Panc1 (cell line): ENCODE data around the gene B4GALT1. TPM values are rescaled to one million over a fixed set of nuclear protein-coding genes. Genes with fewer than 3 reads are reported as not detected.
A peak's percentile ranks its signal among the peaks of the same experiment; 100 is the strongest.

Source experiments
- ATAC-seq: fragments of 200-7000 bp; cut with Tn5 transposase; 2 replicates; pipeline ENCODE4 v1.9.1; 2020; ENCODE audit warnings: mild to moderate bottlenecking, moderate library complexity
- BruUV-seq: library from RNA; stranded (reverse); fragments of 400-500 nt; replicated peaks from 2 replicates; lab custom pipeline; 2021; lab: Mats Ljungman, UMichigan
- CTCF ChIA-PET: fragments of 300-600 bp; sonication (Branson Sonifier 250); formaldehyde crosslinking; loops from one replicate; lab custom pipeline; 2022; ENCODE audit warnings: antibody characterized with exemption; lab: Charles Lee
- POLR2A ChIA-PET: fragments of 300-600 bp; sonication (Branson Sonifier 250); formaldehyde crosslinking; loops from one replicate; lab custom pipeline; 2022; ENCODE audit warnings: antibody characterized with exemption; lab: Charles Lee
- DNase-seq: peaks from one replicate; pipeline ENCODE4 v3.0.0-alpha.2; 2010; ENCODE audit warnings: low read depth, low spot score
- H3K27ac ChIP-seq: 2 replicates; pipeline ENCODE4 v1.5.1; 2011; ENCODE audit warnings: mild to moderate bottlenecking, low read length, inconsistent platforms
- H3K27me3 ChIP-seq: fragments of 200-500 bp; sonication (Bioruptor generic); 2 replicates; pipeline ENCODE4 v1.6.0; 2014; ENCODE audit warnings: low read length, inconsistent platforms; ENCODE audit not compliant: control insufficient read depth, insufficient read depth
- H3K36me3 ChIP-seq: fragments of 200-500 bp; sonication (Bioruptor generic); 2 replicates; pipeline ENCODE4 v1.5.1; 2014; ENCODE audit warnings: inconsistent platforms, mild to moderate bottlenecking, low read length, moderate library complexity; ENCODE audit not compliant: control insufficient read depth, insufficient read depth
- H3K4me1 ChIP-seq: 2 replicates; pipeline ENCODE4 v1.5.1; 2011; ENCODE audit warnings: inconsistent platforms, mild to moderate bottlenecking, low read length, moderate library complexity; ENCODE audit not compliant: control insufficient read depth, insufficient read depth
- H3K4me3 ChIP-seq, 2 experiments: 2 replicates each; pipeline ENCODE4 v1.5.1; 2011 to 2012; ENCODE audit warnings: low read depth in 2 of 2, low read length in 2 of 2, mild to moderate bottlenecking in 2 of 2, inconsistent platforms in 1 of 2, moderate library complexity in 1 of 2
- H3K9me3 ChIP-seq: fragments of 200-500 bp; sonication (Bioruptor generic); 2 replicates; pipeline ENCODE4 v1.5.1; 2014; ENCODE audit warnings: low read depth, mild to moderate bottlenecking, inconsistent platforms, low read length, moderate library complexity; ENCODE audit not compliant: control insufficient read depth, insufficient read depth
- CTCF ChIP-seq: fragments of 450-650 bp; IDR thresholded peaks from 2 replicates; pipeline ENCODE4 v1.5.1; 2017; ENCODE audit warnings: mild to moderate bottlenecking
- POLR2AphosphoS5 ChIP-seq: IDR thresholded peaks from 2 replicates; pipeline ENCODE4 v1.6.1; 2012; ENCODE audit warnings: mild to moderate bottlenecking, low read depth, low read length, moderate library complexity
- REST ChIP-seq, 2 experiments: IDR thresholded peaks; 2 replicates each; pipeline ENCODE4 v1.6.1; 2011 to 2012; ENCODE audit warnings: low read depth in 2 of 2, control low read depth in 1 of 2, low read length in 1 of 2, mild to moderate bottlenecking in 1 of 2, moderate library complexity in 1 of 2; ENCODE audit not compliant: insufficient read depth in 1 of 2
- SIN3A ChIP-seq: IDR thresholded peaks from 2 replicates; pipeline ENCODE4 v1.6.1; 2012; ENCODE audit warnings: low read depth, mild to moderate bottlenecking, low read length, moderate library complexity, borderline replicate concordance; ENCODE audit not compliant: insufficient read depth
- TCF7L2 ChIP-seq: IDR thresholded peaks from 2 replicates; pipeline ENCODE4 v1.6.1; 2011; ENCODE audit warnings: mild to moderate bottlenecking, low read depth, low read length, inconsistent platforms
- in situ Hi-C: cut with HindIII; loops from 2 replicates; pipeline ENCODE4 v1.10.0; 2016; ENCODE audit warnings: low sequenced_read_pairs, low pct_unique_long_range_greater_than_20kb
- intact Hi-C: fragments of 100-400 bp; cut with micrococcal nuclease; formaldehyde crosslinking; loops from one replicate; pipeline ENCODE4 v1.10.0; 2022; ENCODE audit not compliant: unreplicated experiment
- total RNA-seq: library from RNA; stranded (reverse); gene quantifications from one replicate; pipeline ENCODE4 v1.2.1, GENCODE V29; 2021; ENCODE audit not compliant: unreplicated experiment

B4GALT1 gene
- total RNA-seq, 1 experiment from 2014 or later = 57.4 TPM

DNA sequence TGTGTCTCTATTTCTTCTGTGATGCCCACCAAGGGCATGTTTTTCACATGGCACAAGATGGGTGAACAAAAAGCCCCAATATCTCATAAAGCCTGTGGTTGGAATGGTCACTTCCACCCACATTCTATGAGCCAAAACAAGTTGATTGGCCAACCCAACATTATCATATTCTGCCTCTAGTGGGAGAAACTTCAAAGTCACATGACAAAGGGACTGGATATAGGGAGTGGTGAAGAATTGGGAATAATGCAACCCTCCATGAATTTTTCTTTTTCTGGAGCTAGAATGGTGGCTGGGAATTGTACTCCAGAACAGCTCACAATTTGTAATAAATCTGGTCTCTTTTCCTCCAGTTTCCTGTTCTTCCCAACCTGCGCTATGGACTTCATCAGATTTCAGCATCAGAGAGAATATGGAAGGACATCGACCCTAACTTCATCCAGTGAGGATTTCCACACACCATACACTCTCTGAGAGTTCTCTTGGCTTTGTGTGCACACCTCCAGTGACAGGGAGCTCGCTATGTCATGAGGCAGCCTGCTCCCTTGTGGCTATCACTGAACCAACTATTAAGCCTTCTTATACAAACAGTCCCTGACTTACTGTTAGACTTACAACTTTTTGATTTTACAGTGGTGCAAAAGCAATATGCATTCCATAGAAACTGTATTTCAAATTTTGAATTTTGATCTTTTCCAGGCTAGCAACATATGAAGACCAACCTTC lies 12.0 kb upstream of the B4GALT1 start:
- H3K4me1 ChIP-seq = no peaks in the 10 kb centered on the region
- no TSS peak for BruUV-seq
- no peaks in the 10 kb centered on the region for H3K9me3 ChIP-seq
- no peak overlapping the region for H3K4me3 ChIP-seq
- in situ Hi-C loops (no loop called here), intact Hi-C loops (no loop called here)
- POLR2A ChIA-PET = no interaction called here
- no peak overlapping the region for H3K27ac ChIP-seq
- DNase-seq = no peak
- H3K27me3 ChIP-seq = peaks cover 3% of the 10 kb centered on the region; the same call in 1 of the 2 replicates
- no peak for TF ChIP-seq POLR2AphosphoS5
- no peak for TF ChIP-seq TCF7L2
- TF ChIP-seq CTCF = peak; percentile 14
- H3K36me3 ChIP-seq = no peaks in the 10 kb centered on the region
- ATAC-seq = no peak
- CTCF ChIA-PET = no interaction called here

DNA sequence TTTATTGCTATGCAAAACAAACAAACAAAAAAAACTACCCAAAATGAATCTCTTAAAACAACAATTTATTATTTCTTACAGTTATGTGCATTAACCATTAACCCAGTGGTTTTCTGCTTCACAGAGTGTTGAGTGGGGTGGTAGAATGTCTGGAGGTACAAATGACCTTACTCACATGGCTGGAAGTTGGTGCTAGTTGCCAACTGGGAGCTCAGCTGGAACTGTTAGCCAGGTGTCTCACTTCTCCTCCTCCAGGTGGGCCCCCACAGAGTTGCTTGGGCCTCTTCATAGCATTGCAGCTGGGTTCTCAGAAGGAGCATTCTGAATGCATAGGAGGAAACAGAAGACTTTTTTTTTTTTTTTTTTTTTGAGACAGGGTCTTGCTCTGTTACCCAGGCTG lies 10.5 kb upstream of the B4GALT1 start:
- intact Hi-C loops = no loop called here
- Histone ChIP-seq H3K27me3 (peaks cover 3% of the 10 kb centered on the region; the same call in 1 of the 2 replicates), H3K9me3 (no peaks in the 10 kb centered on the region), H3K36me3 (no peaks in the 10 kb centered on the region), H3K4me3 (no peak overlapping the region), H3K27ac (no peak overlapping the region), H3K4me1 (no peaks in the 10 kb centered on the region)
- ChIA-PET CTCF (no interaction called here), POLR2A (no interaction called here)
- DNase-seq (no peak), ATAC-seq (no peak)
- TF ChIP-seq CTCF (no peak), SIN3A (no peak), POLR2AphosphoS5 (no peak), TCF7L2 (no peak), REST (IDR thresholded peaks at IDR 0.05; ENCODE audit: insufficient read depth in 1 of 2, low read depth in 2 of 2, low read length in 1 of 2) (no peak)
- BruUV-seq = no TSS peak
- in situ Hi-C loops = no loop called here
